GM19372 (cell line): ENCODE measurements around the gene PRSS48.
"Not testable (repeated sequence)": the region's sequence is repeated elsewhere in the genome, so short reads cannot be mapped to it uniquely, and the experiment has no call there.

Experiments
- ATAC-seq: cut with Tn5 transposase; IDR thresholded peaks from one replicate; pipeline ENCODE4 v1.9.1; 2021; ENCODE audit warnings: mild to moderate bottlenecking, low read depth, moderate library complexity; ENCODE audit not compliant: unreplicated experiment

PRSS48 gene

GRCh38 chr4:151315212-151315886 lies 38.4 kb downstream of the PRSS48 start:
- ATAC-seq, result no peak

GRCh38 chr4:151316645-151317044 lies 39.7 kb downstream of the PRSS48 start:
- no peak for ATAC-seq

- no peak for ATAC-seq
These were observed 41.5 kb downstream of the PRSS48 start for GRCh38 chr4:151318307-151319006.

GRCh38 chr4:151319490-151319889 lies 42.5 kb downstream of the PRSS48 start:
- no peak for ATAC-seq

DNA sequence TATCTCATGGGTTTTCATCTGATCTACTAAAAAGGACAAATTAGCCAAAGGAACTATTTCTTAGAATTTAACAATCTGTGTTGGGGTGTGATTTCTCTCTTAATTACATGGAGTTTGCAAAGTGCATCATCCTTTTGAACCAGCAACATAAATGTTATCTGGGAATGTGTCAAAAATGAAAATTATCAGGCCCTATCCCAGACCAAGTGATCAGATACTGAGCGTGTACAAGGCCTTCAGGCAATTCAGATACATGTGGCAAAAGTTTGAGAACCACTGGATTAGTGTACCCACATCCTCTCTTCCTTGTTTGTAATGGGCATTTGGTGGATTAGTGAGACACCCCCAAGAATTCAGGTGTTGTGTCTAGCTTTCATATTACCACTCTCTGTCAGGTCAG lies 44.6 kb downstream of the PRSS48 start:
- ATAC-seq, result no peak

- not testable (repeated sequence) for ATAC-seq
These were observed 45.2 kb downstream of the PRSS48 start for GRCh38 chr4:151322161-151322560.

GRCh38 chr4:151322570-151322969 lies 45.6 kb downstream of the PRSS48 start:
- ATAC-seq, result no peak

DNA sequence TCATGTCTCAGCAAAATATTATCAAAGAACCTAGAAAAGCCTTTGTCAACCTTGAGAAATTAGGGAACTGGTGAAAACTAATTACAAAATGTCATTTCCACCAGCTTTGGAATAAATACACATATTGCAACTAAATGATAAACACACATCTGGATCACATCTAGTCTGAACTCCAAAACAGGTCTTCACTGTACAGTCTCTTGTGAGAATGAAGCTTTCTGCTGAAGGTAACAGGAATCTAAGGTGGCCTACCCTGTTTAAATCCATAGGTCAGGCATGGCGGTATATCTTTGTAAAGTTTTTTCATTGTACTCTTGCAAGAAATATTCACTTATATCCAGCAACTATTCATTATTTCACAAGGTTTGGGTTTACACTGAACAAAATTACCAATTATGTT lies 46.7 kb downstream of the PRSS48 start:
- no peak for ATAC-seq

DNA sequence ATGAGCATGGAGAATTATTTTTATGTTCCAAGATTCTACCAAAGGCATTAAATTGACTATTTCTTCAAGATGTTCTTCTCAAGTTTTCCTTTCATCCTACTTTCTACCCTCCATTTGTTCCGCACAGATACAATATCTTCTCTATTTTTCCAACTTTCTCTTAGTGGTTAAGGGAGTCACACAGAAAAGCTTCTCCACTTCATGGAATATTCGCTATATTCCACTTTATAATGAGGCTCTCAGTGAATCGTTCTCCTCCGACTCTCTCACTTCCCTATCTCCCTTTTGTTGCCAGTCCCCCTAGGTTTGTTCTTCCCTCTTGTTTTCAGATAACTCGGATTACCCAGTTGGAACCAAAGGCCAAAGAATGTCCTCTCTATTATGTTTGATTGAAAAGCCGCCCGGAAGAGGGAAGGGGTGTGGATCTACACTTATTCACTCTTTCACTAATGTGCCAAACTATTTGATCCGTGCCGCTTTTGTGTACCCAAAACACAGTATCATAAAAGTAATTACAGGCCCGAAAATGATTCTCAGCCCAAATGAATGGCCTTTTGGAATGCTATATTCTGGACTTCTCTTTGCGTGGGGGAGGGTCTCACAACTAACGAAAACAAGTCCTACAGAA lies 47.3 kb downstream of the PRSS48 start:
- ATAC-seq, result no peak

- no peak for ATAC-seq
These were observed 47.8 kb downstream of the PRSS48 start for GRCh38 chr4:151324752-151325110.

- ATAC-seq, result no peak
These were observed 48.4 kb downstream of the PRSS48 start, which contains the start of gene SH3D19 for GRCh38 chr4:151325111-151325948. TSS of gene SH3D19 (minus strand) at chr4:151325605. CDS start at chr4:151325352, 253 bp downstream.

DNA sequence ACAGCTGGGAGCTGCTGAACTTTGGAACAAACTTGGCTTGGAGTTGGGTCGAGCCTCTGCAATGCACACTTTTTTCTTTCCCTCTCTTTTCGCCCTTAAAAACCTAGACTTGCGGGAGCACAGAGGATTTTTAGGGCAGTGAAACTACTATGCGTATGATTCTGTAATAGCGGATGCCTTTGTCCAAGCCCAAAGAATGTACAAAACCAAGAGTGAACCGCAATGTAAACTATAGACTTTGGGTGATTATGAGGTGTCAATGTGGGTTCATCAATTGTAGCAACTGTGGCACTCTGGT lies 48.9 kb downstream of the PRSS48 start:
- ATAC-seq, result no peak

DNA sequence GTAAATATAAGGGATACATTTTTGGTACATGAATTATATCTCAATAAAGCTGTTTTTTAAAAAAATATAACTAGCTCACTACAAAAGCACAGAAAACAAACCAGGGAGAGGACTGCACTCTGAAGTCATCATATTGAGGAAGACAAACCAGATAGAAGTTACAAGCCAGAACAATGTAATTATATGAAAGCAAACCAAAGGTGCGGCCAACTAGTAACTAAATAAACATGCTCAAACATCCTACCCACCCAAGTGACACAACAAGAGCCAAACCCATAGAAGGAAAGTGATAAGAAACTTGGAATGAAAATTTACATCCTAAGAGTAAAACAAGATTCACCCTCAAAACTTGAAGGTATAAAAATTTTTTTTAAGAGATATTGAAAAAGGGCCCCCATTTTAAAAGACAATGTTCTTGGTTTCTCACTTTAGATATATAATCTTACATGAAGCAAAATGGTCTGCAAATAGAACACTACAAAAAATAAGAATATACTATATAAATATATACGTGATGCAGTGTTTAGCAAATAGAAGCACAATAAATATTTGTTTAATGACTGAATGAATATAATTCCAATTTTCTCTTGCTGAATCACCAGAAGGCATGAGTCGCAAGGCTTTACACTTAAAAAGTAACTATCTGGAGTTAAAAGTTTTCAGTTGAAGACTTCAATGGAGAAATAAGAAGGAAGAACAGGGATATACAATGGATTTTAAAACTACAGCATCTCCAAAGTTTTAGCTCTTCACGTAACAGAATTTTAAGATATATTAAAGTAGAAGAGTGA lies 52.5 kb downstream of the PRSS48 start:
- no peak for ATAC-seq

DNA sequence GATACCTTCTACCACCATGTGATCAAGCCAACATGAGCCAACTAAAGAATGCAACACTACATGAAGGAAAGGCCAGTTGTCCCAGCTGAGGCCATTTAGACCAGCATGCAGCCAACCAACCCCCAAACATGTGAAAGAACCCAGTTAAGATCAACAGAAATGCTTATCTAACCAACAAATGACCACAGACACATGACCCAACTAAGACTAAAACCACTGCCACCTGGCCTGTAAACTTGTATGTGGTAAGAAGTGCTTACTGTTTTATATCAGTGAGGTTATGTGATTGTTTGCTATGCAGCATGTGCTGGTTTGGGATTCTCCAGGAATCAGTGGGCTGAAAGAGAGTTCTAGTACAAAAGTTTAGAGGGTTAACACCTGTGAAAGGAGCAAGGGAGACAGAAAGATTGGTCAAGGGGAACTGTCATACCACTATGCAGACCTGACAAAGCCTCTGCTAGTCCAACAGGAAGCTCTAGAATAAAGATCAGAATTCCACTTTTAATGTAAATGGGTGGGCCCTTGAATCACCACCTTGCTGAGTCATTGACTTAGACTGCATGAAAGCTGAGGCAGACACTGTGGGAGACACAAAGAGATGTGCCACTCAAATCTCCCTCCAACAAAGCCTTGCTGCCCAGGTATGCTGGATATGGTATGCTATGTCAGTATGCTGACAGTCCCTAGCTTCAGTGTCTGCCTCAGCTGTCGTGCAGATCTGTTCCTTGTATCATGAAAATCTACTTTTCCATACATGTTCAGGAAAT lies 54.5 kb downstream of the PRSS48 start:
- no peak for ATAC-seq

- ATAC-seq, result no peak
These were observed 62.5 kb downstream of the PRSS48 start for GRCh38 chr4:151339467-151339866.

GRCh38 chr4:151340751-151341385 lies 63.9 kb downstream of the PRSS48 start:
- ATAC-seq, result no peak
